Measurements from ENCODE around the gene ZSCAN5B.
"Not testable (repeated sequence)": the region's sequence is repeated elsewhere in the genome, so short reads cannot be mapped to it uniquely, and the experiment has no call there.

Gene ZSCAN5B

DNA sequence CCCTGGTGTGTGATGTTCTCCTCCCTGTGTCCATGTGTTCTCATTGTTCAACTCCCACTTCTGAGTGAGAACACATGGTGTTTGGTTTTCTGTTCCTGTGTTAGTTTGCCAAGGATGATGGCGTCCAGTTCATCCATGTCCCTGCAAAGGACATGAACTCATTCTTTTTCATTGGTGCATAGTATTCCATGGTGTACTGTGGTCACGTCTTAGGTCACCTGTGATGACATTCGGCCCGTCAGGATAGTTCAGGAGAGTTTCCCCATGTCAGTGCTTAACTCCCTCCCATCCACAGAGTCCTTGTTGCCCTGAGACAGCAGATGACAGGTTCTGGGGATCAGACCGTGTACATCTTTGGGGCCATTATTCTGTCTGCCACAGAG is 47.9 kb downstream of the ZSCAN5B start:
- peaks cover 43% of the 10 kb centered on the region for H3K36me3 Mint-ChIP-seq (ENCODE audit: low read depth)
- TF ChIP-seq, protein P1, sequence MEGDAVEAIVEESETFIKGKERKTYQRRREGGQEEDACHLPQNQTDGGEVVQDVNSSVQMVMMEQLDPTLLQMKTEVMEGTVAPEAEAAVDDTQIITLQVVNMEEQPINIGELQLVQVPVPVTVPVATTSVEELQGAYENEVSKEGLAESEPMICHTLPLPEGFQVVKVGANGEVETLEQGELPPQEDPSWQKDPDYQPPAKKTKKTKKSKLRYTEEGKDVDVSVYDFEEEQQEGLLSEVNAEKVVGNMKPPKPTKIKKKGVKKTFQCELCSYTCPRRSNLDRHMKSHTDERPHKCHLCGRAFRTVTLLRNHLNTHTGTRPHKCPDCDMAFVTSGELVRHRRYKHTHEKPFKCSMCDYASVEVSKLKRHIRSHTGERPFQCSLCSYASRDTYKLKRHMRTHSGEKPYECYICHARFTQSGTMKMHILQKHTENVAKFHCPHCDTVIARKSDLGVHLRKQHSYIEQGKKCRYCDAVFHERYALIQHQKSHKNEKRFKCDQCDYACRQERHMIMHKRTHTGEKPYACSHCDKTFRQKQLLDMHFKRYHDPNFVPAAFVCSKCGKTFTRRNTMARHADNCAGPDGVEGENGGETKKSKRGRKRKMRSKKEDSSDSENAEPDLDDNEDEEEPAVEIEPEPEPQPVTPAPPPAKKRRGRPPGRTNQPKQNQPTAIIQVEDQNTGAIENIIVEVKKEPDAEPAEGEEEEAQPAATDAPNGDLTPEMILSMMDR (IDR thresholded peaks at IDR 0.05; ENCODE audit: unreplicated experiment in 3 of 3), result no peak
- no peak overlapping the region for H3K4me3 Mint-ChIP-seq
- no peaks in the 10 kb centered on the region for H3K27me3 Mint-ChIP-seq (ENCODE audit: low read depth)
- peaks cover 27% of the 10 kb centered on the region for H3K4me1 Mint-ChIP-seq
- no peak overlapping the region for H3K27ac Mint-ChIP-seq
- H3K9me3 Mint-ChIP-seq, result no peaks in the 10 kb centered on the region

DNA sequence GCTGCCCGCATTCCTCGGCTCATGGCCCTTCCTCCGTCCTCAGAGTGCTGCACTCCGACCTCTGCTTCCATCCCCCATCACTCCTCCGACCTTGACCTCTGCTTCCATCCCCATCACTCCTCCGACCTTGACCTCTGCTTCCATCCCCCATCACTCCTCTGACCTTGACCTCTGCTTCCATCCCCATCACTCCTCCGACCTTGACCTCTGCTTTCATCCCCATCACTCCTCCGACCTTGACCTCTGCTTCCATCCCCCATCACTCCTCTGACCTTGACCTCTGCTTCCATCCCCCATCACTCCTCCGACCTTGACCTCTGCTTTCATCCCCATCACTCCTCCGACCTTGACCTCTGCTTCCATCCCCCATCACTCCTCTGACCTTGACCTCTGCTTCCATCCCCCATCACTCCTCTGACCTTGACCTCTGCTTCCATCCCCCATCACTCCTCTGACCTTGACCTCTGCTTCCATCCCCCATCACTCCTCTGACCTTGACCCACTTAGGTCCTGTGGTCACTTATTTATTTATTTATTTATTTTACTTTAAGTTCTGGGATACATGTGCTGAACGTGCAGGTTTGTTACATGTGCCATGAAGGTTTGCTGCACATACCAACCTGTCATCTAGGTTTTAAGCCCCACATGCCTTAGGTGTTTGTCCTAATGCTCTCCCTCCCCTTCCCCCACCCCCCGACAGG is 48.5 kb downstream of the ZSCAN5B start:
- Mint-ChIP-seq H3K36me3 (ENCODE audit: low read depth) (peaks cover 43% of the 10 kb centered on the region), H3K4me1 (peaks cover 31% of the 10 kb centered on the region)
- H3K27me3 Mint-ChIP-seq (ENCODE audit: low read depth); H3K4me3 Mint-ChIP-seq; H3K9me3 Mint-ChIP-seq; H3K27ac Mint-ChIP-seq: not testable (repeated sequence)

DNA sequence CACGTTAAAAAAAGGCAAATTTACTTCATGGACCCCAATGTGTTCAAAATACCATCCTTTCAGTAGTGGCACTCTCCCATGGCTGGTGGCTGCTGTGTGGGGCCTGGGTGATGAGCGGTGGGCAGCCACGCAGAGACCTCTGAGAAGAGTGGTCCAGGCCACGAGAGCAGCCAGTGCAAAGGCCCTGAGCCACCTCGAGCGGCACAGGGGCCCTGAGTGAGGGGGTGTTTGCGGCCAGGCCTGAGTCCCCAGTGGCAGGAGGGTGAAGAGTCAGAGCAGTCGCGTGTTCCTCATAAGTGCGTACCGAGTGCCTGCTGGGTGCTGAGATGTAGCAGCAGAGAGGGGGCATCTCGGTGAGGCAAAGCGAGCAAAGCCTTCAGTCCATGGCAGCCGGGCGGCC is 49.5 kb downstream of the ZSCAN5B start:
- no peak overlapping the region for H3K4me3 Mint-ChIP-seq
- H3K9me3 Mint-ChIP-seq, result no peaks in the 10 kb centered on the region
- TF ChIP-seq, protein P1 (IDR thresholded peaks at IDR 0.05; ENCODE audit: unreplicated experiment in 3 of 3), result no peak
- H3K36me3 Mint-ChIP-seq (ENCODE audit: low read depth), result peaks cover 34% of the 10 kb centered on the region
- no peak overlapping the region for H3K27ac Mint-ChIP-seq
- peaks cover 29% of the 10 kb centered on the region for H3K4me1 Mint-ChIP-seq
- H3K27me3 Mint-ChIP-seq (ENCODE audit: low read depth), result no peaks in the 10 kb centered on the region

DNA sequence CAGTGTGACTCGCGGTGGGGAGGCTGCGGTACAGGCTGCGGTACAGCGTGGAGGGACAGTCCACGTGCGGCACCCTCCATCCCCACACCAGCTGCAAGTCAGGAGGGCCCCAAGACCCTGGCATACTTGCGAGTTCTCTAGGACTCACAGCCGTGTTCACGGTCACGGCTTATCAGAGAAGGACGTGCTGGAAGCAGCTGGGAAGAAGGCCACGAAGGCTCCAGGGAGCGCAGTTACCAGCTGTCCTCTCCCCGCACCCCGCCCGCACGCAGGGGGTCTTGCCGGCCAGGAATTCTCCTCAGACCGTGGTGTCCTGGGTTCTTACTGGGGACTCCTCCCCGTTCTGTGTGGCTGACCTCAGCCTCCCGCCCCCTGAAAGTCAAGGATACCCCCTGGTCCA is 50.3 kb downstream of the ZSCAN5B start:
- TF ChIP-seq, protein P1 (IDR thresholded peaks at IDR 0.05; ENCODE audit: unreplicated experiment in 3 of 3), result no peak
- H3K27me3 Mint-ChIP-seq (ENCODE audit: low read depth), result no peaks in the 10 kb centered on the region
- no peak overlapping the region for H3K27ac Mint-ChIP-seq
- no peaks in the 10 kb centered on the region for H3K9me3 Mint-ChIP-seq
- no peak overlapping the region for H3K4me3 Mint-ChIP-seq
- peaks cover 28% of the 10 kb centered on the region for H3K36me3 Mint-ChIP-seq (ENCODE audit: low read depth)
- peaks cover 26% of the 10 kb centered on the region for H3K4me1 Mint-ChIP-seq

DNA sequence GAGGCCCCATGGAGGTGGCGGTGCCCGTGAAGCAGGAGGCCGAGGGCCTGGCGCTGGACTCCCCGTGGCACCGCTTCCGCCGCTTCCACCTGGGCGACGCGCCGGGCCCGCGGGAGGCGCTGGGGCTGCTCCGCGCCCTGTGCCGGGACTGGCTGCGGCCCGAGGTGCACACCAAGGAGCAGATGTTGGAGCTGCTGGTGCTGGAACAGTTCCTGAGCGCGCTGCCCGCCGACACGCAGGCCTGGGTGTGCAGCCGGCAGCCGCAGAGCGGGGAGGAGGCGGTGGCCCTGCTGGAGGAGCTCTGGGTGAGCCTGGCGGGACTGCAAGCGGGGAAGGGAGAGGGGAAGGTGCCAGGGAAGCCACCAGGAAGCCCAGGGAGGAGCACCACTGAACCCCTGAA is 50.7 kb downstream of the ZSCAN5B start:
- no peaks in the 10 kb centered on the region for H3K27me3 Mint-ChIP-seq (ENCODE audit: low read depth)
- TF ChIP-seq, protein P1 (IDR thresholded peaks at IDR 0.05; ENCODE audit: unreplicated experiment in 3 of 3), result no peak
- peaks cover 29% of the 10 kb centered on the region for H3K4me1 Mint-ChIP-seq
- no peaks in the 10 kb centered on the region for H3K9me3 Mint-ChIP-seq
- no peak overlapping the region for H3K27ac Mint-ChIP-seq
- peaks cover 27% of the 10 kb centered on the region for H3K36me3 Mint-ChIP-seq (ENCODE audit: low read depth)
- H3K4me3 Mint-ChIP-seq, result no peak overlapping the region

- Mint-ChIP-seq H3K9me3 (no peaks in the 10 kb centered on the region), H3K4me3 (no peak overlapping the region), H3K4me1 (peaks cover 31% of the 10 kb centered on the region), H3K27me3 (ENCODE audit: low read depth) (no peaks in the 10 kb centered on the region), H3K27ac (no peak overlapping the region), H3K36me3 (ENCODE audit: low read depth) (peaks cover 24% of the 10 kb centered on the region)
- TF ChIP-seq, protein P1 (IDR thresholded peaks at IDR 0.05; ENCODE audit: unreplicated experiment in 3 of 3), result no peak
Observed at GRCh38 chr19:56145698-56146097, 51.9 kb downstream of the ZSCAN5B start.
